GM23248 (cell line): ENCODE results near the gene FFAR3. TPM values are rescaled to one million over a fixed set of nuclear protein-coding genes. Genes with fewer than 3 reads are reported as not detected.

Experiments
- DNase-seq: peaks from one replicate; pipeline ENCODE4 v3.0.0-alpha.2; 2015
- H2AFZ ChIP-seq: fragments of 200-600 bp; sonication (generic); 2 replicates; pipeline ENCODE4 v1.6.1; 2016; ENCODE audit warnings: antibody characterized with exemption
- H3F3A ChIP-seq: fragments of 200-600 bp; sonication (generic); 2 replicates; pipeline ENCODE4 v1.6.1; 2016; ENCODE audit warnings: mild to moderate bottlenecking, antibody characterized with exemption, mixed run types; ENCODE audit not compliant: insufficient read depth
- H3K27ac ChIP-seq: fragments of 200-600 bp; sonication (generic); 2 replicates; pipeline ENCODE4 v1.5.1; 2016; ENCODE audit warnings: mild to moderate bottlenecking
- H3K27me3 ChIP-seq: fragments of 200-600 bp; sonication (generic); replicated peaks from 2 replicates; pipeline ENCODE4 v1.6.1; 2016; ENCODE audit warnings: mild to moderate bottlenecking; ENCODE audit not compliant: insufficient read depth
- H3K36me3 ChIP-seq: fragments of 200-600 bp; sonication (generic); 2 replicates; pipeline ENCODE4 v1.6.1; 2016; ENCODE audit warnings: low read depth, mild to moderate bottlenecking
- H3K4me1 ChIP-seq: fragments of 200-600 bp; sonication (generic); 2 replicates; pipeline ENCODE4 v1.6.1; 2016; ENCODE audit warnings: mild to moderate bottlenecking; ENCODE audit not compliant: insufficient read depth
- H3K4me2 ChIP-seq: fragments of 200-600 bp; sonication (generic); one replicate; pipeline ENCODE4 v1.6.1; 2016; ENCODE audit warnings: mild to moderate bottlenecking; ENCODE audit not compliant: unreplicated experiment
- H3K4me3 ChIP-seq: fragments of 200-600 bp; sonication (generic); 2 replicates; pipeline ENCODE4 v1.5.1; 2016; ENCODE audit warnings: mild to moderate bottlenecking
- H3K79me2 ChIP-seq: fragments of 200-600 bp; sonication (generic); 2 replicates; pipeline ENCODE4 v1.6.1; 2016; ENCODE audit warnings: mild to moderate bottlenecking; ENCODE audit not compliant: insufficient read depth
- H3K9ac ChIP-seq: fragments of 200-600 bp; sonication (generic); 2 replicates; pipeline ENCODE4 v1.6.1; 2016; ENCODE audit warnings: mild to moderate bottlenecking
- H3K9me2 ChIP-seq: fragments of 200-600 bp; sonication (generic); 2 replicates; pipeline ENCODE4 v1.6.1; 2016; ENCODE audit warnings: mixed run types, mild to moderate bottlenecking, moderate library complexity; ENCODE audit not compliant: insufficient read depth
- H3K9me3 ChIP-seq: fragments of 200-600 bp; sonication (generic); one replicate; pipeline ENCODE4 v1.6.1; 2017; ENCODE audit warnings: low read depth
- H4K20me1 ChIP-seq: fragments of 200-600 bp; sonication (generic); 2 replicates; pipeline ENCODE4 v1.6.0; 2016; ENCODE audit not compliant: insufficient read depth
- EZH2 ChIP-seq: fragments of 200-600 bp; sonication (generic); IDR thresholded peaks from 2 replicates; pipeline ENCODE4 v1.6.1; 2018; ENCODE audit warnings: antibody characterized with exemption, mild to moderate bottlenecking; ENCODE audit not compliant: insufficient read depth, poor library complexity, severe bottlenecking
- EZH2phosphoT487 ChIP-seq: fragments of 200-600 bp; sonication (generic); IDR thresholded peaks from 2 replicates; pipeline ENCODE4 v1.6.1; 2018; ENCODE audit warnings: antibody characterized with exemption, moderate library complexity, mild to moderate bottlenecking, low read depth; ENCODE audit not compliant: insufficient read depth
- WGBS, 2 experiments: methylation state at CpG; one replicate each; pipeline ENCODE4 v1.1.6; 2015 to 2017; ENCODE audit warnings: low lambda C conversion rate in 2 of 2, low coverage in 1 of 2; ENCODE audit errors: missing lambda C conversion rate in 2 of 2; 5-methylcytosine and 5-hydroxymethylcytosine counted together
- in situ Hi-C: fragments of 300-500 bp; cut with MboI; formaldehyde crosslinking; loops from 2 replicates; pipeline ENCODE4 v1.15.0; 2020
- polyA plus RNA-seq: library from polyadenylated mRNA; unstranded; fragments of >200 nt; fragmentation: Nextera tagmentation; extraction: Ambion mirVana; gene quantifications from 2 replicates; pipeline ENCODE4 v1.2.1, GENCODE V29; 2016
- total RNA-seq: library from RNA; depleted of rRNA; stranded (reverse); fragments of >200 nt; shearing (Covaris generic); gene quantifications from 2 replicates; pipeline ENCODE4 v1.2.3, GENCODE V29; 2014

Gene FFAR3
- total and polyA plus RNA-seq, 2 experiments from 2014 or later: not detected

GRCh38 chr19:35337097-35337983, 20.9 kb upstream of the FFAR3 start:
- 67 to 68% methylated on average over 22 to 25 of the region's 25 CpGs for WGBS, 2 experiments
- in situ Hi-C loops: no loop called here

GRCh38 chr19:35337984-35338296, 20.3 kb upstream of the FFAR3 start:
- H3K9ac ChIP-seq: no peak overlapping the region
- no peak overlapping the region for H2AFZ ChIP-seq
- DNase-seq: no peak
- no peak for TF ChIP-seq EZH2
- TF ChIP-seq EZH2phosphoT487: no peak
- no peaks in the 10 kb centered on the region for H3K79me2 ChIP-seq
- no peaks in the 10 kb centered on the region for H3K9me2 ChIP-seq
- H3F3A ChIP-seq: no peaks in the 10 kb centered on the region
- H3K4me1 ChIP-seq: no peaks in the 10 kb centered on the region
- H3K9me3 ChIP-seq: no peaks in the 10 kb centered on the region
- H3K4me2 ChIP-seq: no peak overlapping the region
- no peaks in the 10 kb centered on the region for H3K36me3 ChIP-seq
- 57 to 72% methylated on average over 7 to 13 of the region's 13 CpGs for WGBS, 2 experiments
- no peaks in the 10 kb centered on the region for H3K27me3 ChIP-seq
- in situ Hi-C loops: no loop called here
- no peak overlapping the region for H3K4me3 ChIP-seq
- no peaks in the 10 kb centered on the region for H4K20me1 ChIP-seq
- H3K27ac ChIP-seq: no peak overlapping the region

More at GRCh38 chr19:35337097-35337983, 20.9 kb upstream of the FFAR3 start:
- H3K9me2 ChIP-seq: no peaks in the 10 kb centered on the region
- no peak overlapping the region for H3K9ac ChIP-seq
- H3K27me3 ChIP-seq: no peaks in the 10 kb centered on the region
- H3K36me3 ChIP-seq: no peaks in the 10 kb centered on the region
- H3K4me1 ChIP-seq: no peaks in the 10 kb centered on the region
- no peak overlapping the region for H3K4me3 ChIP-seq
- TF ChIP-seq EZH2phosphoT487 (no peak), EZH2 (no peak)
- DNase-seq: no peak
- no peak overlapping the region for H2AFZ ChIP-seq
- H3K9me3 ChIP-seq: no peaks in the 10 kb centered on the region
- H3K27ac ChIP-seq: no peak overlapping the region
- H4K20me1 ChIP-seq: no peaks in the 10 kb centered on the region
- no peak overlapping the region for H3K4me2 ChIP-seq
- no peaks in the 10 kb centered on the region for H3K79me2 ChIP-seq
- no peaks in the 10 kb centered on the region for H3F3A ChIP-seq

DNA sequence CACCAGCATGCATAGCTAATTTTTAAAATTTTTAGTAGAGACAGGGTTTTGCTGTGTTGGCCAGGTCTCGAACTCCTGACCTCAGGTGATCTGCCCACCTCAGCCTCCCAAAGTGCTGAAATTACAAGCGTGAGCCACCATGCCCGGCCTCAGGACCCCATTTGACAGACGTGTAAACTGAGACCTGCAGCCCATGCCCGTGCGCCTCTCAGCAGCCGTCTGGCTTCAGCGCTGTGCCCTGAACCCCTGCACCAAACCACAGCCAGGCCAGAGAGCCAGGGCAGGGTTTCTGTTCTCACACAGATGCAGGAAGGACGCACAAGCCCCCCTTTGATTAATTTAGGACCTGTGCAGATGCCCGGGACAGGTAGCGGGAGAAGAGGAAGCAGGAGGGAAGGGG, 17.8 kb upstream of the FFAR3 start:
- H3K27me3 ChIP-seq: no peaks in the 10 kb centered on the region; the same call in 1 of the 2 replicates
- H3K27ac ChIP-seq: no peak overlapping the region
- DNase-seq: no peak
- H3K79me2 ChIP-seq: no peaks in the 10 kb centered on the region
- 55 to 63% methylated on average over 11 of the region's 11 CpGs for WGBS, 2 experiments
- H2AFZ ChIP-seq: no peak overlapping the region
- H3K4me1 ChIP-seq: no peaks in the 10 kb centered on the region
- no peak overlapping the region for H3K4me3 ChIP-seq
- H3K9me2 ChIP-seq: no peaks in the 10 kb centered on the region
- no peaks in the 10 kb centered on the region for H3F3A ChIP-seq
- no peaks in the 10 kb centered on the region for H3K9me3 ChIP-seq
- H3K36me3 ChIP-seq: no peaks in the 10 kb centered on the region
- TF ChIP-seq EZH2 (no peak), EZH2phosphoT487 (no peak)
- H4K20me1 ChIP-seq: no peaks in the 10 kb centered on the region
- in situ Hi-C loops: no loop called here
- no peak overlapping the region for H3K9ac ChIP-seq
- no peak overlapping the region for H3K4me2 ChIP-seq

DNA sequence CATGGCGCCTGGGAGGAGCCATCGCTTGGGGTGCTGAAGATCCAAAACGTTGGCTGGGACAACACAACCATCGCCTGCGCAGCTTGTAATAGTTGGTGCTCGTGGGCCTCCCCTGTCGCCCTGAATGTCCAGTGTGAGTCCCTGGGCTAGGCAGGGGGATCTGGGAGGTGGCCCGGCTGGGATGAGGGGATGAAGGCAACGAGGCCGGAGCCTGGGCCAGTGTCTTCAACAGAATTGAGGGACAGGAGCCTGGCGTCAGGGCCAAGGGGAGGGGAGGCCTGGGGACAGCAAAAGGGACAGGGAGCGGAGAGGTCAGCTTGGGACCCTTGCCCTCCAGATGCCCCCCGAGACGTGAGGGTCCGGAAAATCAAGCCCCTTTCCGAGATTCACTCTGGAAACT, 17.3 kb upstream of the FFAR3 start:
- Histone ChIP-seq H3K9me3 (no peaks in the 10 kb centered on the region), H3K27me3 (no peaks in the 10 kb centered on the region; the same call in 1 of the 2 replicates), H3K27ac (no peak overlapping the region), H2AFZ (no peak overlapping the region), H3K9ac (no peak overlapping the region), H3K9me2 (no peaks in the 10 kb centered on the region), H3K36me3 (no peaks in the 10 kb centered on the region), H3K79me2 (no peaks in the 10 kb centered on the region), H3K4me3 (no peak overlapping the region), H3K4me2 (no peak overlapping the region), H4K20me1 (no peaks in the 10 kb centered on the region), H3K4me1 (no peaks in the 10 kb centered on the region), H3F3A (no peaks in the 10 kb centered on the region)
- in situ Hi-C loops: no loop called here
- no peak for DNase-seq
- TF ChIP-seq EZH2phosphoT487 (no peak), EZH2 (no peak)
- 55 to 69% methylated on average over 16 of the region's 16 CpGs for WGBS, 2 experiments
